Activated CD4-positive, alpha-beta T cell treated with anti-CD3 and anti-CD28 coated beads for 36 hours (primary cell): ENCODE data around the gene CRYBG1. TPM values are rescaled to one million over a fixed set of nuclear protein-coding genes. Genes with fewer than 3 reads are reported as not detected.

Source experiments
- ATAC-seq: fragments of 200-7000 bp; cut with Tn5 transposase; one replicate; pipeline ENCODE4 v1.10.0; 2021; ENCODE audit warnings: mild to moderate bottlenecking, moderate library complexity
- CTCF ChIA-PET: fragments of 350-600 bp; sonication (Branson Sonifier 250); formaldehyde crosslinking; loops from one replicate; lab custom pipeline; 2021; ENCODE audit warnings: antibody characterized with exemption; lab: Charles Lee
- POLR2A ChIA-PET: fragments of 350-600 bp; sonication (Branson Sonifier 250); formaldehyde crosslinking; loops from one replicate; lab custom pipeline; 2021; ENCODE audit warnings: antibody characterized with exemption, inconsistent platforms; lab: Charles Lee
- DNase-seq: peaks from one replicate; pipeline ENCODE4 v3.0.0-alpha.2; 2020
- H3K27ac Mint-ChIP-seq: one replicate; pipeline ENCODE4 v1.8.0; 2021; ENCODE audit warnings: mixed read lengths
- H3K27me3 Mint-ChIP-seq: one replicate; pipeline ENCODE4 v1.8.0; 2021; ENCODE audit warnings: mixed read lengths
- H3K36me3 Mint-ChIP-seq: one replicate; pipeline ENCODE4 v1.8.0; 2021; ENCODE audit warnings: low read depth, mixed read lengths
- H3K4me1 Mint-ChIP-seq: one replicate; pipeline ENCODE4 v1.8.0; 2021; ENCODE audit warnings: mixed read lengths
- H3K4me3 Mint-ChIP-seq: one replicate; pipeline ENCODE4 v1.8.0; 2021; ENCODE audit warnings: mild to moderate bottlenecking, moderate library complexity, mixed read lengths
- H3K9me3 Mint-ChIP-seq: one replicate; pipeline ENCODE4 v1.8.0; 2021; ENCODE audit warnings: low read depth, mixed read lengths
- intact Hi-C, 2 experiments: fragments of 100-400 bp; cut with DNase I in 1 of 2; cut with micrococcal nuclease in 1 of 2; formaldehyde crosslinking; loops; one replicate each; pipeline versions ENCODE4 v1.14.2 to v1.15.1; 2022 to 2024; cut with DNase I, micrococcal nuclease
- total RNA-seq, 2 experiments: library from RNA; stranded (reverse); gene quantifications; one replicate each; pipeline ENCODE4 v1.2.3, GENCODE V29; 2021

CRYBG1 gene, protein sequence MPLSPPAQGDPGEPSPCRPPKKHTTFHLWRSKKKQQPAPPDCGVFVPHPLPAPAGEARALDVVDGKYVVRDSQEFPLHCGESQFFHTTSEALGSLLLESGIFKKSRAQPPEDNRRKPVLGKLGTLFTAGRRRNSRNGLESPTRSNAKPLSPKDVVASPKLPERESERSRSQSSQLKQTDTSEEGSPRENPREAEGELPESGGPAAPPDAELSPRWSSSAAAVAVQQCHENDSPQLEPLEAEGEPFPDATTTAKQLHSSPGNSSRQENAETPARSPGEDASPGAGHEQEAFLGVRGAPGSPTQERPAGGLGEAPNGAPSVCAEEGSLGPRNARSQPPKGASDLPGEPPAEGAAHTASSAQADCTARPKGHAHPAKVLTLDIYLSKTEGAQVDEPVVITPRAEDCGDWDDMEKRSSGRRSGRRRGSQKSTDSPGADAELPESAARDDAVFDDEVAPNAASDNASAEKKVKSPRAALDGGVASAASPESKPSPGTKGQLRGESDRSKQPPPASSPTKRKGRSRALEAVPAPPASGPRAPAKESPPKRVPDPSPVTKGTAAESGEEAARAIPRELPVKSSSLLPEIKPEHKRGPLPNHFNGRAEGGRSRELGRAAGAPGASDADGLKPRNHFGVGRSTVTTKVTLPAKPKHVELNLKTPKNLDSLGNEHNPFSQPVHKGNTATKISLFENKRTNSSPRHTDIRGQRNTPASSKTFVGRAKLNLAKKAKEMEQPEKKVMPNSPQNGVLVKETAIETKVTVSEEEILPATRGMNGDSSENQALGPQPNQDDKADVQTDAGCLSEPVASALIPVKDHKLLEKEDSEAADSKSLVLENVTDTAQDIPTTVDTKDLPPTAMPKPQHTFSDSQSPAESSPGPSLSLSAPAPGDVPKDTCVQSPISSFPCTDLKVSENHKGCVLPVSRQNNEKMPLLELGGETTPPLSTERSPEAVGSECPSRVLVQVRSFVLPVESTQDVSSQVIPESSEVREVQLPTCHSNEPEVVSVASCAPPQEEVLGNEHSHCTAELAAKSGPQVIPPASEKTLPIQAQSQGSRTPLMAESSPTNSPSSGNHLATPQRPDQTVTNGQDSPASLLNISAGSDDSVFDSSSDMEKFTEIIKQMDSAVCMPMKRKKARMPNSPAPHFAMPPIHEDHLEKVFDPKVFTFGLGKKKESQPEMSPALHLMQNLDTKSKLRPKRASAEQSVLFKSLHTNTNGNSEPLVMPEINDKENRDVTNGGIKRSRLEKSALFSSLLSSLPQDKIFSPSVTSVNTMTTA (N-terminal part only)
- total RNA-seq = 10 to 100 TPM; 26.2 to 26.6 TPM

DNA sequence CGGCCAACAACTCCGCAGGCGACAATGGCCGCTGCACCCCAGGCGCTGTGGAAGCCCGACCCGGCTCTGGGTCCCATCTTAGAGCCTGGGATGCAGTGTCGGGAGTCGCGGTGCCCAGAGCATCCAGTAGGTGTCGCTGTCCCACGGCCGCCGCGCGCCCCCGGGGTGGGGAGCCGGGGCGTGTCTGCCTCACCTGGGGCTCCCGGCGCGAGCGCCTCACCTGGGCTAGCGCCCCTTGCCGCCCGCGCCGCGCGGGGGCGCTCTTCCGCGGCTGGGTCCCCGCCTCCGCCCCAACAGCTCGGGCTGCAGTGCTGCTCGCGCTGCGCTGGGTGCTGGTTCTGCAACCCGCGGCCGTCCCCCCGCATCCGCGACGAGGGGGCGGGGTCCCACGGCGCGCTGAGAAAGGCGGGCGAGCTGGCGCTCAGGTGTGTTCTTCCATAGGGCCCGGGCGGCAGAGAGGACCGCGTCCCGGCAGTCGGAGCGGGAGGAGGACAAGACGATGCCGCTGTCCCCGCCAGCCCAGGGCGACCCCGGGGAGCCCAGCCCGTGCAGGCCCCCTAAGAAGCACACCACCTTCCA, at the start of gene CRYBG1:
TSS of gene CRYBG1 (plus strand) at position 308 of the 579 bp plus-strand sequence. CDS start at position 500, 192 bp downstream.
- Mint-ChIP-seq H3K36me3 (no peaks in the 10 kb centered on the region), H3K4me3 (peak within 1 kb of the TSS; percentile 69), H3K9me3 (no peaks in the 10 kb centered on the region), H3K4me1 (peaks cover 11% of the 10 kb centered on the region), H3K27ac (peak within 1 kb of the TSS; percentile 19), H3K27me3 (peaks cover 44% of the 10 kb centered on the region)
- POLR2A ChIA-PET = interaction anchor here (0.6 kb wide), 1 partner anchor 260 kb away, joined by 3 read pairs; no protein-coding TSS in a partner anchor
- CTCF ChIA-PET = interaction anchor here (0.5 to 3.3 kb wide), 18 partner anchors 9 to 637 kb away, joined by 3 to 38 read pairs (median 4); partner anchors contain the start of gene ATG5
- DNase-seq (peak; percentile 84), ATAC-seq (peak; percentile 94)
- intact Hi-C loops = loop anchor here (1.0 to 10.0 kb wide), 4 partner anchors 21 to 614 kb away; partner anchors contain the start of gene CD24 (in 1 of the 2)

- Mint-ChIP-seq H3K4me3 (no peak overlapping the region), H3K4me1 (peaks cover 62% of the 10 kb centered on the region), H3K36me3 (peaks cover 28% of the 10 kb centered on the region), H3K27ac (peak overlapping the region; percentile 77), H3K9me3 (no peaks in the 10 kb centered on the region), H3K27me3 (no peaks in the 10 kb centered on the region)
- CTCF ChIA-PET = interaction anchor here (0.7 to 1.5 kb wide), 4 partner anchors 10 to 885 kb away, joined by 3 to 7 read pairs (median 4); partner anchors contain the start of gene ATG5
- POLR2A ChIA-PET = interaction anchor here (0.7 kb wide), 1 partner anchor 10 kb away, joined by 3 read pairs; no protein-coding TSS in a partner anchor
- DNase-seq = peak; percentile 12
- intact Hi-C loops = loop anchor here in 1 of 2 experiments (1.0 kb wide), 1 partner anchor 8 kb away; no protein-coding TSS in a partner anchor
- ATAC-seq = peak; percentile 66
Observed at GRCh38 chr6:106315765-106316374, 44.6 kb upstream of the CRYBG1 start.

GRCh38 chr6:106316375-106316766, 44.1 kb upstream of the CRYBG1 start:
- peak; percentile 82 for ATAC-seq
- Mint-ChIP-seq H3K36me3 (peaks cover 25% of the 10 kb centered on the region), H3K27ac (peak overlapping the region; percentile 77), H3K27me3 (no peaks in the 10 kb centered on the region), H3K9me3 (no peaks in the 10 kb centered on the region), H3K4me1 (peaks cover 62% of the 10 kb centered on the region), H3K4me3 (no peak overlapping the region)
- no peak for DNase-seq
- ChIA-PET CTCF (interaction anchor here (0.7 to 1.5 kb wide), 4 partner anchors 9 to 885 kb away, joined by 3 to 7 read pairs (median 4); partner anchors contain the start of gene ATG5), POLR2A (interaction anchor here (0.7 kb wide), 1 partner anchor 10 kb away, joined by 3 read pairs; no protein-coding TSS in a partner anchor)
- intact Hi-C loops = loop anchor here in 1 of 2 experiments (1.0 kb wide), 1 partner anchor 8 kb away; no protein-coding TSS in a partner anchor

DNA sequence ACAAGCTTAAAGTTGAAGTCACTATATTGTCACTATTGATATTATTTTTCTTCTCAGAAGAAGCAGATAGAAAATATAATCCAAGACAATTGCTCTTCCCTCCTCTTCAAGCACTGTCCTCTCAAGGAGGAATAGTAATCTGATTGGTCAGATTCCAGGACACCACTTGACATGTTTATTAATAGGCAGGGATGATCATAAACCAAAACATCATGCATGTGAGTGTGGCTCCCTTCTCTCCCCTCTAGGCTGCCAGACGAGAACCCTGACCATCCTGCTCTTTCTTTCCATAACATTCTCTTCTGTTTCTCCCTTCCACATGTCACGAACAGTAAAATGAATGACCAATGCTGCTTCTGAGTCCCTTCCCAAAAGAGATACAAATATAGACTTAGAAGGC, 42.5 kb upstream of the CRYBG1 start:
- POLR2A ChIA-PET = no interaction called here
- DNase-seq (no peak), ATAC-seq (no peak)
- H3K27ac Mint-ChIP-seq = no peak overlapping the region
- H3K9me3 Mint-ChIP-seq = no peaks in the 10 kb centered on the region
- peaks cover 57% of the 10 kb centered on the region for H3K4me1 Mint-ChIP-seq
- H3K27me3 Mint-ChIP-seq = no peaks in the 10 kb centered on the region
- intact Hi-C loops = no loop called here
- CTCF ChIA-PET = interaction anchor here (0.7 to 2.8 kb wide), 3 partner anchors 16 to 38 kb away, joined by 3 to 12 read pairs (median 3); no protein-coding TSS in a partner anchor
- H3K36me3 Mint-ChIP-seq = peaks cover 13% of the 10 kb centered on the region
- H3K4me3 Mint-ChIP-seq = no peak overlapping the region

DNA sequence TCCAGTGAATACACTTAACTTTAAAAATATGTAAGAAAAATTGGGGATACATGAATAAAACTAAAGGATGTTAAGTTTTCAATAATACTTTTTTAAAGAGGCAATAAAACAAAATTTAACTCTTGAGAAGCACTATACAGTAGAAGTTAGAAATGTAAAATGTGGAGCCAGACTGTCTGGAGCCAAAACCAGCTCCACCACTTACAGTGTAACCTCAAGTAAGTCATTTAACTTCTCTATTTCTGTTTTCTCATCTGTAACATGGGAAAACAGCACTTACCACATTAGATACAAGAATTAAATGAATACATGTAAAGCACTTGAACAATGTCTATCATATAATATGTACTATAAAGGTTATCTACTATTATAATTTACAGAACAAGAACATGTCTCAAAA, 41.7 kb upstream of the CRYBG1 start:
- DNase-seq (no peak), ATAC-seq (no peak)
- Mint-ChIP-seq H3K27me3 (no peaks in the 10 kb centered on the region), H3K36me3 (peaks cover 8% of the 10 kb centered on the region), H3K27ac (no peak overlapping the region), H3K9me3 (no peaks in the 10 kb centered on the region), H3K4me1 (peaks cover 60% of the 10 kb centered on the region), H3K4me3 (no peak overlapping the region)
- intact Hi-C loops = no loop called here
- ChIA-PET POLR2A (no interaction called here), CTCF (interaction anchor here (0.7 to 2.8 kb wide), 5 partner anchors 8 to 363 kb away, joined by 3 to 12 read pairs (median 3); no protein-coding TSS in a partner anchor)

- ChIA-PET POLR2A (no interaction called here), CTCF (no interaction called here)
- Mint-ChIP-seq H3K4me3 (no peak overlapping the region), H3K9me3 (no peaks in the 10 kb centered on the region), H3K4me1 (peaks cover 60% of the 10 kb centered on the region), H3K27me3 (no peaks in the 10 kb centered on the region), H3K27ac (no peak overlapping the region), H3K36me3 (peaks cover 2% of the 10 kb centered on the region)
- no peak for ATAC-seq
- intact Hi-C loops = loop anchor here in 1 of 2 experiments (10.0 kb wide), 1 partner anchor 793 kb away; the partner anchor contains the start of gene BEND3
- DNase-seq = no peak
Observed at GRCh38 chr6:106321940-106322339, 38.6 kb upstream of the CRYBG1 start.

GRCh38 chr6:106324726-106325335, 35.7 kb upstream of the CRYBG1 start:
- CTCF ChIA-PET = interaction anchor here (0.6 to 2.9 kb wide), 5 partner anchors 9 to 284 kb away, joined by 3 to 16 read pairs (median 3); no protein-coding TSS in a partner anchor
- no peaks in the 10 kb centered on the region for H3K9me3 Mint-ChIP-seq
- peaks cover 5% of the 10 kb centered on the region for H3K27me3 Mint-ChIP-seq
- H3K27ac Mint-ChIP-seq = peak overlapping the region; percentile 98
- no peak for ATAC-seq
- no peak for DNase-seq
- peak overlapping the region; percentile 99 for H3K4me3 Mint-ChIP-seq
- intact Hi-C loops = loop anchor here (1.0 to 10.0 kb wide), 11 partner anchors 9 to 1466 kb away; partner anchors contain the start of genes BEND3 (in 1 of the 2), HACE1 (in 1 of the 2), MTRES1 (in 1 of the 2) and PDSS2 (in 1 of the 2)
- H3K36me3 Mint-ChIP-seq = peaks cover 2% of the 10 kb centered on the region
- POLR2A ChIA-PET = interaction anchor here (0.7 kb wide), 1 partner anchor 196 kb away, joined by 3 read pairs; no protein-coding TSS in a partner anchor
- H3K4me1 Mint-ChIP-seq = peaks cover 45% of the 10 kb centered on the region

DNA sequence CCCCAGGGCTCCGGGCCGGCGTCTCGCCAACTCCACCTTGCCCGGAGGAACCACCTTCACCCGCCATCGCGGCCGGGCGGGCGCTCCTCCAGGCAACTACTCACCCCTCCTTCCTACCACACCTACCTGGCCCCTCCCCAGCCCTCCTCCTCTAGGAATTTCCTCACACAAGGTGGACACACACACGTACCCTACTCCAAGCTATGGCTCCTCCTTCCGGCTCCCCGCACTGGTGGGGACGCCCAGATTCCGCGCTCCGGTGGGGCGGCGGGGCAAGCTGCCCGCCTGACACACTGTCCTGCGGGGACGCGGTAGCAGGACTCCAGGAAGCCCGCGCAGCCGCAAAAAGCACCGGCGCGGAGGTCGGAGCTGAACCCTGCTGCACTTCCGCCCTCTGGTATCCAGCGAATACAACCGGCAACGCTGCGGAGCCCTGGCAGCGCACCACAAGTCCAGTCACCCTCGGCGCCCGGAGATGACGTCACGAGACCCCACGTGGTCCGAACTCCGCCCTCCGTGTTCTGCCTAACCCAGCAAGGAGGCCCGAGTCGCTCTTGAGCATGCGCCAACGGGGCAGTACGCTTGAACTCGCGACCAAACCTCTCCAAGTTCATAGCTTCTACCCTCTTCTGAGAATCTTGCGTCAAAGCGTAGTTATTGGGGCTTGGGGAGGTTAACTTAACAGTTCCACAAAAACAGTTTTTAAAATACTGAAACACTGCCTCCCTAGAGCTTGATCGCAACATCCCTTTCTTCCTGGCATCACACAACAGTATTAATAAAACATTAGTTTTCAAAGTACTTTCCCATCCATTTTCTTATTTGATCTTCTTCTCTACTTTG, 35.0 kb upstream of the CRYBG1 start, which contains the start of gene ATG5:
TSS of gene ATG5 (minus strand) at position 425 of the 843 bp plus-strand sequence. CDS start 9,552 bp downstream, outside the sequence.
- peak; percentile 96 for ATAC-seq
- POLR2A ChIA-PET = interaction anchor here (0.6 to 1.0 kb wide), 3 partner anchors 36 to 376 kb away, joined by 3 to 4 read pairs (median 3); no protein-coding TSS in a partner anchor
- H3K27ac Mint-ChIP-seq = peak within 1 kb of the TSS; percentile 98
- CTCF ChIA-PET = interaction anchor here (0.6 to 2.9 kb wide), 10 partner anchors 9 to 552 kb away, joined by 3 to 16 read pairs (median 3); partner anchors contain the start of gene CRYBG1
- intact Hi-C loops = loop anchor here (1.0 to 10.0 kb wide), 10 partner anchors 187 to 1466 kb away; partner anchors contain the start of genes BEND3 (in 1 of the 2), HACE1 (in 1 of the 2), MTRES1 (in 1 of the 2) and PDSS2 (in 1 of the 2)
- peaks cover 2% of the 10 kb centered on the region for H3K36me3 Mint-ChIP-seq
- DNase-seq = peak; percentile 100
- peaks cover 8% of the 10 kb centered on the region for H3K27me3 Mint-ChIP-seq
- H3K4me1 Mint-ChIP-seq = peaks cover 39% of the 10 kb centered on the region
- H3K4me3 Mint-ChIP-seq = peak within 1 kb of the TSS; percentile 99
- no peaks in the 10 kb centered on the region for H3K9me3 Mint-ChIP-seq
